Measurements from ENCODE around the gene TTC4. TPM values are rescaled to one million over a fixed set of nuclear protein-coding genes. Genes with fewer than 3 reads are reported as not detected.

Gene TTC4
- total RNA-seq, 1 experiment from 2014 or later: 25.2 TPM

GRCh38 chr1:54696262-54696661 is 19.4 kb upstream of the TTC4 start:
- DNase-seq (ENCODE audit: low read depth, low spot score): no peak
- Histone ChIP-seq H3K4me3 (ENCODE audit: low read depth in 2 of 2, low read length in 2 of 2) (no peak overlapping the region), H3K4me1 (ENCODE audit: control insufficient read depth, insufficient read depth, low read length) (no peaks in the 10 kb centered on the region), H3K9me3 (ENCODE audit: control insufficient read depth, insufficient read depth, low read depth, low read length) (no peaks in the 10 kb centered on the region), H3K27me3 (ENCODE audit: control insufficient read depth, insufficient read depth, low read length) (no peaks in the 10 kb centered on the region), H3K27ac (ENCODE audit: low read length) (no peak overlapping the region), H3K36me3 (ENCODE audit: control insufficient read depth, insufficient read depth, low read length) (no peaks in the 10 kb centered on the region)
- ATAC-seq: no peak
- TF ChIP-seq, protein P1, sequence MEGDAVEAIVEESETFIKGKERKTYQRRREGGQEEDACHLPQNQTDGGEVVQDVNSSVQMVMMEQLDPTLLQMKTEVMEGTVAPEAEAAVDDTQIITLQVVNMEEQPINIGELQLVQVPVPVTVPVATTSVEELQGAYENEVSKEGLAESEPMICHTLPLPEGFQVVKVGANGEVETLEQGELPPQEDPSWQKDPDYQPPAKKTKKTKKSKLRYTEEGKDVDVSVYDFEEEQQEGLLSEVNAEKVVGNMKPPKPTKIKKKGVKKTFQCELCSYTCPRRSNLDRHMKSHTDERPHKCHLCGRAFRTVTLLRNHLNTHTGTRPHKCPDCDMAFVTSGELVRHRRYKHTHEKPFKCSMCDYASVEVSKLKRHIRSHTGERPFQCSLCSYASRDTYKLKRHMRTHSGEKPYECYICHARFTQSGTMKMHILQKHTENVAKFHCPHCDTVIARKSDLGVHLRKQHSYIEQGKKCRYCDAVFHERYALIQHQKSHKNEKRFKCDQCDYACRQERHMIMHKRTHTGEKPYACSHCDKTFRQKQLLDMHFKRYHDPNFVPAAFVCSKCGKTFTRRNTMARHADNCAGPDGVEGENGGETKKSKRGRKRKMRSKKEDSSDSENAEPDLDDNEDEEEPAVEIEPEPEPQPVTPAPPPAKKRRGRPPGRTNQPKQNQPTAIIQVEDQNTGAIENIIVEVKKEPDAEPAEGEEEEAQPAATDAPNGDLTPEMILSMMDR (IDR thresholded peaks at IDR 0.05): no peak
- TF ChIP-seq REST (IDR thresholded peaks at IDR 0.05; ENCODE audit: insufficient read depth in 1 of 2, low read depth in 2 of 2, low read length in 1 of 2) (no peak), TCF7L2 (IDR thresholded peaks at IDR 0.05; ENCODE audit: low read depth, low read length) (no peak), POLR2AphosphoS5 (IDR thresholded peaks at IDR 0.05; ENCODE audit: low read depth, low read length) (no peak), SIN3A (IDR thresholded peaks at IDR 0.05; ENCODE audit: borderline replicate concordance, insufficient read depth, low read depth, low read length) (no peak)
- in situ Hi-C loops (cut with HindIII; ENCODE audit: low pct_unique_long_range_greater_than_20kb, low sequenced_read_pairs): no loop called here
- CTCF ChIA-PET: no interaction called here
- POLR2A ChIA-PET: no interaction called here
- intact Hi-C loops (cut with micrococcal nuclease; ENCODE audit: unreplicated experiment): no loop called here
- BruUV-seq (replicated peaks): no TSS peak

DNA sequence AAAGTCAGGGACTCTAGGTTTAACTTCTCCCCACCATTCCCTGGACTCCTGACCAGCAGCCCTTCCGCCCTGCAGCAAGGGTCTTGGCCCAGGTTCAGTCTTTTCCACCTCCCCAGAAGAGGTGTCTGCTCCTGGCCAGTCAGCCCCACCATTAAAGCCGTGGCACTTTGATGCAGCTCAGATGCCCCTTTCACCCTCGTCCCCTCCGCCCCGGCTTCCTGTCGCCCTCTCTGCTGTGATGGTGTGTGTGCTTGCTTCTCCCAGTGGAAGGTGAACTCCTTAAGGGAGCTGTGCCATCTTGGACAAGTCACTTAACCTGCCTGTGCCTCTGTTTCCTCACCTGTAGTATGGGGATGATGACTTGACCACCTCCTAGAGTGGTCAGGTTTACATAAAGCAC is 17.8 kb upstream of the TTC4 start:
- ATAC-seq (no peak), DNase-seq (ENCODE audit: low read depth, low spot score) (no peak)
- no peaks in the 10 kb centered on the region for H3K9me3 ChIP-seq (ENCODE audit: control insufficient read depth, insufficient read depth, low read depth, low read length)
- POLR2A ChIA-PET: interaction anchor here (0.6 kb wide), 1 partner anchor 140 kb away, joined by 4 read pairs; no protein-coding TSS in a partner anchor
- H3K4me1 ChIP-seq (ENCODE audit: control insufficient read depth, insufficient read depth, low read length): no peaks in the 10 kb centered on the region
- 0 out of 2 replicates have a peak, but pooled peaks cover 3% of the 10 kb centered on the region for H3K27me3 ChIP-seq (ENCODE audit: control insufficient read depth, insufficient read depth, low read length)
- CTCF ChIA-PET: no interaction called here
- no TSS peak for BruUV-seq (replicated peaks)
- no peak overlapping the region for H3K27ac ChIP-seq (ENCODE audit: low read length)
- TF ChIP-seq REST (IDR thresholded peaks at IDR 0.05; ENCODE audit: insufficient read depth in 1 of 2, low read depth in 2 of 2, low read length in 1 of 2): no peak
- TF ChIP-seq TCF7L2 (IDR thresholded peaks at IDR 0.05; ENCODE audit: low read depth, low read length): no peak
- no peak for TF ChIP-seq SIN3A (IDR thresholded peaks at IDR 0.05; ENCODE audit: borderline replicate concordance, insufficient read depth, low read depth, low read length)
- TF ChIP-seq, protein P1 (IDR thresholded peaks at IDR 0.05): no peak
- TF ChIP-seq POLR2AphosphoS5 (IDR thresholded peaks at IDR 0.05; ENCODE audit: low read depth, low read length): no peak
- no peak overlapping the region for H3K4me3 ChIP-seq (ENCODE audit: low read depth in 2 of 2, low read length in 2 of 2)
- no peaks in the 10 kb centered on the region for H3K36me3 ChIP-seq (ENCODE audit: control insufficient read depth, insufficient read depth, low read length)
- in situ Hi-C loops (cut with HindIII; ENCODE audit: low pct_unique_long_range_greater_than_20kb, low sequenced_read_pairs): no loop called here
- intact Hi-C loops (cut with micrococcal nuclease; ENCODE audit: unreplicated experiment): no loop called here

Data from Panc1 (cell line).